IPS-15b (cell line): ENCODE results near the gene TBXAS1.

Experiments
- H3K27me3 ChIP-seq: one replicate; pipeline ENCODE4 v1.6.1; 2013; ENCODE audit warnings: low read length; ENCODE audit not compliant: control insufficient read depth, insufficient read depth
- H3K36me3 ChIP-seq: one replicate; pipeline ENCODE4 v1.6.1; 2013; ENCODE audit warnings: low read length; ENCODE audit not compliant: control insufficient read depth, insufficient read depth
- H3K4me1 ChIP-seq: one replicate; pipeline ENCODE4 v1.6.1; 2013; ENCODE audit warnings: mild to moderate bottlenecking, low read length; ENCODE audit not compliant: control insufficient read depth, insufficient read depth
- H3K4me3 ChIP-seq: one replicate; pipeline ENCODE4 v1.5.1; 2013; ENCODE audit warnings: low read depth, low read length
- H3K9ac ChIP-seq: one replicate; pipeline ENCODE4 v1.6.1; 2013; ENCODE audit warnings: low read depth, mild to moderate bottlenecking, low read length
- H3K9me3 ChIP-seq: one replicate; pipeline ENCODE4 v1.6.1; 2013; ENCODE audit warnings: mild to moderate bottlenecking, low read length; ENCODE audit not compliant: control insufficient read depth, insufficient read depth

Gene TBXAS1

GRCh38 chr7:140031364-140031763 is 202.3 kb downstream of the TBXAS1 start:
- H3K9ac ChIP-seq, result no peak overlapping the region
- H3K36me3 ChIP-seq, result peaks cover 5% of the 10 kb centered on the region
- H3K27me3 ChIP-seq, result no peaks in the 10 kb centered on the region
- no peak overlapping the region for H3K4me3 ChIP-seq
- no peaks in the 10 kb centered on the region for H3K9me3 ChIP-seq
- H3K4me1 ChIP-seq, result no peaks in the 10 kb centered on the region

DNA sequence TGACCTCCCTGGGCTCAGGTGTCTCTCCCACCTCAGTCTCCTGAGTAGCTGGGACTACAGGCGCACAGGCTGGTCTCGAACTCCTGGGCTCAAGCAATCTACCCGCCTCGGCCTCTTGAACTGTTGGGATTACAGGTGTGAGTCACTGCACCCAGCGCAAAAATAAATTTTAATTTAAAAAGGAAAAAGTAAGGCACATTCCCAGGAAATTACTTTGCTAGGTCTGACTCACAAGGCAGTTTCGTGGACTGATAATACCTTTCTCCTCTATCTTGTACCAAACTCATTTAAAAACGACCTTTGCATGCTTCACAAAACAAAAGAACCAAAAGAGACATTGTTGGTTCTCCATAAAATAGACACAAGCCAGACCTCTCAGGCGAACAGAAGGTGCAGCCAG is 204.0 kb downstream of the TBXAS1 start:
- Histone ChIP-seq H3K36me3 (peaks cover 3% of the 10 kb centered on the region), H3K4me3 (no peak overlapping the region), H3K27me3 (no peaks in the 10 kb centered on the region)

GRCh38 chr7:140033779-140034363 is 204.8 kb downstream of the TBXAS1 start:
- Histone ChIP-seq H3K9me3 (no peaks in the 10 kb centered on the region), H3K4me1 (no peaks in the 10 kb centered on the region), H3K27me3 (no peaks in the 10 kb centered on the region), H3K4me3 (no peak overlapping the region), H3K36me3 (peaks cover 3% of the 10 kb centered on the region), H3K9ac (no peak overlapping the region)

More for the DNA sequence above, 204.0 kb downstream of the TBXAS1 start:
- H3K9ac ChIP-seq, result no peak overlapping the region
- no peaks in the 10 kb centered on the region for H3K9me3 ChIP-seq
- H3K4me1 ChIP-seq, result no peaks in the 10 kb centered on the region

DNA sequence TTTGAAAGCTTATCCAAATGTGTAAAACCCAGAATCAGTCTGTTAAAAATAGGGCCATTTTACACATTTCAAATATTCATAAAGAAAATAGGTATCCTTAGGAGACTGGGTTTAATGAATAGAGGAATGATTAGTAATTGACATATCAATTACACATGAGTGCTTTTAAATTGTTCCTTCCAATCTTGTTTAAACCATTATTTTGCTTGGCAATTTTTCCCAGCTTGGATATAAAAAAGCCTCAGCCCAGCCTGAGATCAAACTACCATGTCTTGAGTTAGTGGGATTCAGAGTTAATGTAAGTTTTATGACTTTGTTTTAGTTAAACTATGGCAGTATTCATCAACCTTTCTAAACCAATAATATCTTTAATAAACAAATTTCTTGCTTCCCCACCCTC is 205.4 kb downstream of the TBXAS1 start:
- Histone ChIP-seq H3K9ac (no peak overlapping the region), H3K9me3 (no peaks in the 10 kb centered on the region), H3K36me3 (peaks cover 3% of the 10 kb centered on the region), H3K4me1 (no peaks in the 10 kb centered on the region), H3K27me3 (no peaks in the 10 kb centered on the region), H3K4me3 (no peak overlapping the region)

GRCh38 chr7:140035400-140036223 is 206.5 kb downstream of the TBXAS1 start:
- H3K27me3 ChIP-seq, result no peaks in the 10 kb centered on the region

DNA sequence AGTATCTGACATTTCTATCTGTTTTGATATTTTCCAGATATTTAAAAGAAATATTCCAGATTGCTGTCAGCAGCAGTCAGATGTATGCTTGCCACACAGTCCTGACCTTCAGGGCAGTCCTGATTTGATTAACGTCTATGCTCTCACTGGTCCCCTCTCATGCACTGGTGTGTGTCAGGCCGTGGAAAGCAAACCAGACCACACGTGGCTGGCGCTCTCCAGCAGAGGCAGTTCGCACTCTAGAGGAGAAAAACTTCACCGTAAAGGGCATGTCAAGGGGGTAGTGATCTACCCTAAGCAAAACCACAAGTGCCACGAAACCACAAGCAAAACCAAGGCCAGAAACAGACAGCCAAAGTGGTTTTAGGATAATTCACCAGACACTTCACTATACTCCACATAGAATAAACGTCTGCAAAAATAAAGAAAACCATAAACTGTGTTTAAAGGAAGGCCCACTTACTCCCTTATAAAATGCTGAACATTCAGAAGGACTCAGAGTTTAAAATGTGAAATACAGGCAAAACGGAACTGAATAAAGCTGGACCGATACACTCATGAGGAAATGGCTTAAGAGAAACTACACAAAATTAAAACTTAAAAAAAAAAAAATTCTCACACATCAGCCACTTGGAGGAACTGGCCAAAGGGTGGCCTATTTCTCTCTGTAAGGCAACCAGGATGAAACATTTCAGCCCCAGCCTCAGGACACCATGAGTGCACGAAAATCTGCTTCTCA is 207.3 kb downstream of the TBXAS1 start:
- H3K9ac ChIP-seq, result no peak overlapping the region
- H3K36me3 ChIP-seq, result peaks cover 3% of the 10 kb centered on the region
- no peaks in the 10 kb centered on the region for H3K9me3 ChIP-seq
- H3K27me3 ChIP-seq, result no peaks in the 10 kb centered on the region
- no peak overlapping the region for H3K4me3 ChIP-seq
- H3K4me1 ChIP-seq, result no peaks in the 10 kb centered on the region

More at GRCh38 chr7:140035400-140036223, 206.5 kb downstream of the TBXAS1 start:
- Histone ChIP-seq H3K9ac (no peak overlapping the region), H3K36me3 (peaks cover 3% of the 10 kb centered on the region), H3K4me1 (no peaks in the 10 kb centered on the region), H3K9me3 (no peaks in the 10 kb centered on the region), H3K4me3 (no peak overlapping the region)

DNA sequence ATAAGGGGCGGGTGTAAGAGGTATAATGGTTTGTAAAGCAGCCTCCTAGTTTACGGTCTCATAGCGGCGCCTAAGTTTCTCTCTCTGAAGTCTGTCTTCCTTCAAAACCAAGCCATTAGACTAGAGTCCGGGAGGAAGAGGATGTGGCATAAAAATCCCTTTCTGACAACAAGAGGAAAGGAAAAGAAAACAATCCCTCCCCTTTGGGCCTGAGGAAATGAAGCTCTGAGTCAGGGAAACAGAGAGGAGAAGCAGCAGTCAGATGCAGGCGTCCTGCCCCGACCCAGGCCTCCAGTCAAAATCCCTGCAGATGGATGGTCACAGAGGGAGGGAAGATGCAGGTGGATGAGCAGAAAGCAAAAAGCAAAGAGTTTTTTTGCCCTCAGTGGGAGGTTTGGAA is 210.0 kb downstream of the TBXAS1 start:
- Histone ChIP-seq H3K9me3 (no peaks in the 10 kb centered on the region), H3K36me3 (peaks cover 3% of the 10 kb centered on the region), H3K4me1 (no peaks in the 10 kb centered on the region), H3K4me3 (no peak overlapping the region), H3K9ac (no peak overlapping the region), H3K27me3 (no peaks in the 10 kb centered on the region)

GRCh38 chr7:140039896-140040295 is 210.8 kb downstream of the TBXAS1 start:
- Histone ChIP-seq H3K27me3 (no peaks in the 10 kb centered on the region), H3K36me3 (peaks cover 3% of the 10 kb centered on the region), H3K4me1 (no peaks in the 10 kb centered on the region), H3K4me3 (no peak overlapping the region), H3K9ac (no peak overlapping the region), H3K9me3 (no peaks in the 10 kb centered on the region)

DNA sequence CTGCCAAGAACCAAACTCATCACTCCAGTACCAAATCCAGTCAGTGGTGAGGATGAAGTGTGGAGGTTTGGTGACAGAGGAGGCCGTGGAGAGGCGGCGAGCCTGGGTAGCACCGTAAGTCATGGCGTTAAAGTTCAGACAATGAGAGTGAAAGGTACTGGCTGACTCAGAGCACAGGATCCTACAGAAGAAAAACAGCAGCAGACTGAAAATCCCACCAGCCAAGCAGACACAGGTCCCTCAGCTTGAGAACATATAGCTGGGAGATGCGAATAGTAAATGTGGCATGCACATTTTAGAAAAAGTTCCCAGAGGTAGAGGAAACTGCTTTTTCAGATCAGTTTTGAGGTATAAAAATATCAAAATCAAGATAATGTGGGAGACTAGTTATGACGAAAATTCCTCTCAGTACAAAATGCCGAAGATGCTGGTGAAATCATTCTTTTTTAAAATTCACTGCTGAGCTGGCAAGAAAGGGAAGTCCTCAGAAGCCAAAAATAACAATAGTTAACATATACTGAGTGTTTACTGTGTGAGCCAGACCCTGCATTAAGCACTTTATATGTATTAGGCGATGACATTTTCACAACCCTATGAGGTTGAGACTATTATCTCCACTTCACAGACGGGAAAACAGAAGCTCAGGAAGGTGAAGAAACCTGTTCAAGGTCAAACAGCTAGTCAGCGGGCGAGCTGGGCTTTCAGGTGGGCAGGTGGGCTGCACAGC is 212.8 kb downstream of the TBXAS1 start:
- Histone ChIP-seq H3K36me3 (peaks cover 3% of the 10 kb centered on the region), H3K4me3 (no peak overlapping the region), H3K9me3 (no peaks in the 10 kb centered on the region), H3K9ac (no peak overlapping the region), H3K27me3 (no peaks in the 10 kb centered on the region), H3K4me1 (no peaks in the 10 kb centered on the region)

DNA sequence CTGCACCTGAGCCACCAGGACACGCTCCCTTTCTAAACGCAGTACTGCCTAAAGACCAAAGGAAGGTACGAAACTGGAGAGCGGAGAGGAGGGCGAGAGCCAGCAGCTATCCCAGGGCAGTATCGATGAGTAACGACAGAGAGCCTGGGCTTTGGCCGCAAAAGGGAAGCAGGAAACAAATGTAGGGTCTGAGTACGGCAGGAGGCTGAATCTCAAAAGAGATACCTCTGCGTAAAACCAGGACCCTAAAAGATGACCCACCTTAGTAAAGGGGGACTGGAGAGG is 213.3 kb downstream of the TBXAS1 start:
- no peaks in the 10 kb centered on the region for H3K4me1 ChIP-seq
- H3K27me3 ChIP-seq, result no peaks in the 10 kb centered on the region
- no peaks in the 10 kb centered on the region for H3K9me3 ChIP-seq
- no peak overlapping the region for H3K9ac ChIP-seq
- no peaks in the 10 kb centered on the region for H3K36me3 ChIP-seq
- H3K4me3 ChIP-seq, result no peak overlapping the region

DNA sequence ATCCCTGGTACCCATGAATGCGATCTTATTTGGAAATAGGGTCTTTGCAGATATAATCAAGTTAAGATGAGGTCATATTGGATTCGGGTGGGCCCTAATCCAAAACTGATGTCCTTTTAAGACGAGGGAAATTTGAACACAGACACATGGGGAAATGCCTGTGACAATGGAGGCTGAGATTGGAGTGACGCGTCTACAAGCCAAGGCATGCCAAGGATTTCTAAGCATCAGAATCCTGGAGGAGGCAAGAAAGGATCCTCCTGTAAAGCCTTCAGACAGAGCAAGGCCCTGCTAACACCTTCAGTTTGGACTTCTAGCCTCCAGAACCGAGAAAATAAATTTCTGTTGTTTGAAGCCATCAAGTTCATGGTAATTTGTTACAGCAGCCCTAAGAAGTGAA is 215.2 kb downstream of the TBXAS1 start:
- no peak overlapping the region for H3K4me3 ChIP-seq
- H3K36me3 ChIP-seq, result no peaks in the 10 kb centered on the region
- H3K9me3 ChIP-seq, result no peaks in the 10 kb centered on the region
- H3K4me1 ChIP-seq, result no peaks in the 10 kb centered on the region
- H3K9ac ChIP-seq, result no peak overlapping the region
- no peaks in the 10 kb centered on the region for H3K27me3 ChIP-seq
